ENCODE results near the gene SLC7A4. TPM values are rescaled to one million over a fixed set of nuclear protein-coding genes. Genes with fewer than 3 reads are reported as not detected.
"Not testable (repeated sequence)": the region's sequence is repeated elsewhere in the genome, so short reads cannot be mapped to it uniquely, and the experiment has no call there.

Gene SLC7A4
- polyA plus RNA-seq (2014; cell fraction: cytosol; rRNA removed): 0.29 TPM in 1 of 2 replicates, not detected in the other
- polyA plus RNA-seq (2014; cell fraction: nucleus; rRNA removed): 0.09 and 0.19 TPM in 2 replicates

DNA sequence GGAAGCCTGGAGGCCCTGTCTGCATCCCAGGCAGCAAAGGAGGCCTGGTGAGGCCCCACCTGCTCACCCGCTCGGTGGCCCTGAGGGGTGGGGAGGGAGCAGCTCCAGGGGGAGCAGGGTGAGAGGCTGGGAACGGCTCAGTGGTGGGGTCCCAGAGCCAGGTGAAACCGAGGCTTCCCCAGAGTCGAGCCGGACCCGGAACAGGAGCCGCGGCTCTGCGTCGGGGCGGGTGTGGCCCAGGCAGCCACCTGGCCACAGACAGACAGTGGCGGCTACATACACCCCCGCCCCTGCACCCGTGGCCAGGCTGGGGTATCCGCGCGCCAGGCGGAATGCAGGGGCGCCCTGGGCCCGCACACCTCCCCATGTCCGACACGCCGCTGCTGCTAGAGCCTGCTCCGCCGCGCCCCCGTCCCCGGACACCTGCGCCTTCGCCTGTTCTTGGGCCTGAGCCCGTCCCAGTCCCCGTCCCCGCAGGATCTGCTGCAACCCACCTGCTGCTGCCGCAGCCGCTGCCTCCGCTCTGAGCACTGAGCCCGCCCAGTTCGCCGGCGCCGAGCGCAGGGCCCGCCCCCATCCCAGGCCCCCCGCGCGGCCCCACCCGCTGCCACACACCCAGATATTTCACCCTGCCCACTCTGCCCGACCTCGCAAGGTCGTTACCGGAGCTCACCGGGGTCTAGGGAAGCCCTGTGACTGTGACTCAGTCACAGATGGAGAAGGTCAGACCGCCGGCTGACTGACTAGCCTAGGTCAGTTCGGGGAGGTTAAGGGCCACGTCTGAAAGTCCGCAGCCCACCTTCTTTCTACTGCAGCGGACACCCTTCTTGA lies at the start of gene SLC7A4:
Gene SLC7A4 (minus strand): TSS at position 525 of the 831 bp plus-strand sequence. CDS start 749 bp downstream, outside the sequence.
- DNase-seq (ENCODE audit: low spot score): no peak

DNA sequence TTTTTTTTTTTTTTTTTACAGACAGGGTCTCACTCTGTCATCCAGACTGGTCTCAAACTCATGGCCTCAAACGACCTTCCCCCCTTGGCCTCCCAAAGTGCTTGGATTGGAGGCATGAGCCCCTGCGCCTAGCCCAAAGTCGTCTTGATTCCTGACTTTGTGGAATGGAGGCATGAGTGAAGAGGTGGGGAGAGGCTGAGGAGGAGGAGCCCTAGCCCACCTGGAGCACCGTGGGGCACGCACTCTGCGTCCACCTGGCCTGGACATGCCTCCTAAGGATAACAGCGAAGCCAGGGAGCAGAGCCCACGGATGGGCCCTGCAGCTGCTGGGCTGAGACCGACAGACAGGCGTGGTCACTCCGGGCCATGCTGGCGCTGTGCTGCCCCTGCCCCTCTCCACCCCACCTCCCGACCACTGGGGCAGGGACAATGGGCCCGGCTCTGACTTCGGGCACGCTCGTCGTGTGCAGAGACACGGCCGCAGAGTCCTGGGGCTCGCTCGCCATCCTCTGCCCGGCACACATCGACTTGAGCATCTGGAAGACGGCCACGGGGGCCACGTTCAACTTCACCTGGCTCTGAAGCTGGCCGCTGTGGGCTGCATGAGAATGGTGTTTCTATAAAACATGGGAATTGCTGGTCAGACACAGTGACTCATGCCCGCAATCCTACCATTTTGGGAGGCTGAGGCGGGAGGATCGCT lies 48.2 kb upstream of the SLC7A4 start:
- DNase-seq (ENCODE audit: low spot score): no peak

DNA sequence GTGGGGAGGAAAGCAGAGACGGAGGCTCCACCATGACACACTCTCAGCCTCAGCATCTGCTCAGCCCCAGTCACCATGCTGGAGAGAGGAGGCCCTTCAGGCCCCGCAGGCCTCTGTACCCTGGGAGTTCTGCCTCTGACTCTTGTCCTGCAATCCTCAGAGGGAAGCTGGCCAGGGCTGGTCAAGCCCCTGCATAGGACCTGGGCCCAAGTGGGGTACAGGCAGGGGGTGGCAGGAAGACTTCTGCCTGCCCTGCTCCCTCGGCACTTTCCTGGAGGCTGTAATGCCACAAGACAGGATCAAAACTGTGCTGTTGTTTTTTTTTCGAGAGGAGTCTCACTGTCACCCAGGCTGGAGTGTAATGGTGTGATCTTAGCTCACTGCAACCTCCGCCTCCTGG lies 47.1 kb upstream of the SLC7A4 start:
- no peak for DNase-seq (ENCODE audit: low spot score)

GRCh38 chr22:21078916-21079315 lies 46.6 kb upstream of the SLC7A4 start:
- no peak for DNase-seq (ENCODE audit: low spot score)

DNA sequence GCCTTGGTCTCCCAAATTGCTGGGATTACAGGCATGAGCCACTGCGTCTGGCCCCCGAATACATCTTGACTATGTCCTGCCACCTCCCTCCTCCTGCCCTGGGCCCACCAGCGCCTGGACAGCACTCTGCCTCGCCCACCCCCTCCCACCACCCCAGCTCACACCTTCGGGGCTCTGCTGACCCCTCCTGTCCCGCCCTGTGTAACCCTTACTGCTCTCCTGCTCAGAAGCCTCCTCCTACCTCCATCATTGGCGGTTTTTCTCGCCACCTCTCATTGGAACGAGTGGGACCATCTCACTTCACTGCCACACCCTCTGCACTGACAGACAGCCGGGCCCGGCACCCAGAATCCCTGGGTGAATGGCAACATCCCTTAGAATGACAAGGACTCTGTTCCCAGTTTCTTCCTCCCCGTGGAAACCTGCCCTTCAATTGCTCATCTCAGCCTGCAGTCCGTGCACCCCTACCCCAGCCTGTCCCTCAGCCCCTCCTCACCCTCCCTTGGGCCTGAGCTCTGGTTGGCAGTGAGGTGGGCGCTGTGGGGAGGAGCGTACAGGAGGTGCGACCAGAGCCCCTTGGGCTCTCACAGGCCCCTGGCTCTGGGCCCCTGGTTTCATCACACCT lies 45.6 kb upstream of the SLC7A4 start:
- DNase-seq (ENCODE audit: low spot score): no peak

- no peak for DNase-seq (ENCODE audit: low spot score)
Observed at GRCh38 chr22:21076912-21077625, 44.7 kb upstream of the SLC7A4 start.

DNA sequence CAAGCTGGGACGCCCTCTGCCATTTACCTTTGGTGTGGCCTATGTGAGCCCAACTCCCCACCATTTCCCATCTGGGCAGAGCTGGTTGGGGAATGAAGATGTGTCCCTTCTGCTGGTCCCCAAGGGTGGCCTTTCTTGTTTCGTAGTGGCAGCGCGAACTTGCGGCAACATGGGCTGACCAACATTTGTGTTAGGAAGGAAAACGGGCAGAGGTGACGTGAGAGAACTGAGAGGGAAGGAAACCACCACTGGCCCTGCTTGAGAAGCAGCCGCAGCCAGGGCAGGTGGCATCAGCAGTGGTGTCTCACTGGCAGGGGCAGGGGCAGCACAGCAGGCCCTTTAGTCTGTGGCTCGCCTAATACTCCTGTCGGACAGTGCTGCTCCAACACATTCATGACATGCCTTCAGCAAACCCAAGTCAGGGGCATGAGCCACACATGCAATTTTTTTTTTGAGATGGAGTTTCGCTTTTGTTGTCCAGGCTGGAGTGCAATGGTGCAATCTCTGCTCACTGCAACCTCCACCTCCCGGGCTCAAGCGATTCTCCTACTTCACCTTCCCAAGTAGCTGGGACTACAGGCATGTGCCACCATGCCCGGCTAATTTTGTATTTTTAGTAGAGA lies 43.3 kb upstream of the SLC7A4 start:
- DNase-seq (ENCODE audit: low spot score): no peak

DNA sequence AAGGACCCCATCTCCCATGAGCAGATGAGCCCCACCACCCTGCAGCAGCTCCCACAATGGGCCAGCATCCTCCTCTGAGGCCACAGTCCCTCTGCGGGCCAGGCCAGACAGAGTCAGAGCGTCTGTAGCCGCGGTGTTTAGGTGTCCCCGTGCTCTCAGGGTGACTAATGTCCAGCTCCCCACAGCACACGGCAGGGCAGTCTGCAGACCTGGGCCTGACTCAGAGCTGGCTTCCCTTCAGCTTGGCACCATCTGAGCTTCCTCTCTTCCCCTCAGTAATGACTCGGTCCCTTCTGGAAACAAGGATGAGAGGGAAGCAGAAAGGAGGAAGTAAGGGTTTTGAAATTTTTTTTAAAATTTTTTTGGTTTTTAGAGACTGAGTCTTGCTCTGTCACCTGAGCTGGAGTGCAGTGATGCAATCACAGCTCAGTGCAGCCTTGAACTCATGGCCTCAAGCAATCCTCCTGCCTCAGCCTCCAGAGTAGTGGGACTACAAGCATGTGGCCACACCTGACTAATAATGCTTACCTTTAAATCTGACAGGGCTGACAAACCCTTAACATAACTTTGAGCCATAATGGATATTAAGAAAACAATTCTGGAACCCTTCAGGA lies 41.8 kb upstream of the SLC7A4 start:
- no peak for DNase-seq (ENCODE audit: low spot score)

DNA sequence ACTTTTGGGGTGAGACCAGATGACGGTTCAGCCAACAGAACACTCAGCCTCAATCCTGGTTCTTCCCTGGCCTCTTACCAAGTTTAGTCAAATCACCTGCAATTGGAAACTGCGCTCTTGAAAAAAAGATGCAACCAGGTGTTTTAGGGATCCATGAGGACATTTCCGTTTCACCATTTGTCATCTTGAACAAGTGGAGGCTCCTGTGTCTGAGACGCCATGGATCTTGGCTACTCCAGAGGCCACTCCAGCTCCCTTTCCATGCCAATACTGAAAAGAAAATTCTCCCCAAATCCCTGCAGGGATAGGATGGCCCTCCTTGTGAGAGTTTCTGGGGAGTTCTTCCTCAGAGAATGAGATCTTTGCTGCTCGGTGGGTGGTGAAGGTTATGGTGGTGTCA lies 41.1 kb upstream of the SLC7A4 start:
- no peak for DNase-seq (ENCODE audit: low spot score)

DNA sequence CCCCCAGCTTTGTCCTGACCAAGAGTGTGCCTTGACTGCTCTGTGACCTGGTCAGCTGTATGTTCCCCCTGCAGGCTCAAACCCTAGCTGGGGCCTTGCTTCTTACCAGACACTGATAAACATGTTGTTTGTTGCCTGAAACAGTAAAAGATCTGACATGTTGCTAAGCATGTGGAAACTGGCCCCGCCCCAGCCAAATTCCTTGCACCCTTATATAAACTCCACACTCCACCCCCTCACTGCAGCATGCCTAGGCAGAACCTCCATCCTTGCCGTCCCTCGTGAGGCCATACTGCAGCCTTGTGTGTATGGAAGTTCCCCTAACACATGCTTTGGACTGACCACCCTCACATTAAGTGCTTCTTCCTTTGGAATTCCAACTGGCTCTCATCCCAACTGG lies 40.7 kb upstream of the SLC7A4 start:
- DNase-seq (ENCODE audit: low spot score): no peak

GRCh38 chr22:21071796-21072195 lies 39.4 kb upstream of the SLC7A4 start:
- not testable (repeated sequence) for DNase-seq (ENCODE audit: low spot score)

GRCh38 chr22:21070690-21071615 lies 38.6 kb upstream of the SLC7A4 start:
- no peak for DNase-seq (ENCODE audit: low spot score)

GRCh38 chr22:21069375-21069774 lies 37.0 kb upstream of the SLC7A4 start:
- no peak for DNase-seq (ENCODE audit: low spot score)

- no peak for DNase-seq (ENCODE audit: low spot score)
Observed at GRCh38 chr22:21068681-21069276, 36.4 kb upstream of the SLC7A4 start.

- DNase-seq (ENCODE audit: low spot score): no peak
Observed at GRCh38 chr22:21067901-21068680, 35.7 kb upstream of the SLC7A4 start.

GRCh38 chr22:21067075-21067900 lies 34.9 kb upstream of the SLC7A4 start:
- no peak for DNase-seq (ENCODE audit: low spot score)

Measured in SK-N-DZ (cell line).